ENCODE data around the gene PRKCA. TPM values are rescaled to one million over a fixed set of nuclear protein-coding genes. Genes with fewer than 3 reads are reported as not detected.
A peak's percentile ranks its signal among the peaks of the same experiment; 100 is the strongest.

PRKCA gene
- total RNA-seq, 1 donor from 2014 or later: 16.4 TPM

DNA sequence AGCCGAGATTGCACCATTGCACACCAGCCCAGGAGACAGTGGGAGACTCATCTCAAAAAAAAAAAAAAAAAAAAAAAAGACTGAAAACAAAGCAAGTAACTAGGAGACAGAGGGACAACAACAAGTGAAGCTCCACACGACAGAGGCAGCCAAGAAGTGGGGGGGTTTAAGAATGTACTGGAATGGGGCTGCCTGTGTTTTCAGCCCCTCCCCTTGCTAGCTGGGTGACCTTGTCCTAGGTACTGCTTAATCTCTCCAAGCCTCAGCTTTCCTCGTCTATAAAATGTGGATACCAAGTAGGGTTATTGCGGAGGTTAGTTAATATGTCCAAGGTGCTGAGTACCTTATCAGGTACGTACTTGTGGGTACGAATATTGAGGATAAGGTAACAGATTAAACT is 368.7 kb downstream of the PRKCA start:
- peaks cover 3% of the 10 kb centered on the region for H3K4me1 Mint-ChIP-seq (ENCODE audit: low read depth)
- H3K27me3 Mint-ChIP-seq: no peaks in the 10 kb centered on the region
- no peak for DNase-seq (ENCODE audit: low spot score, unreplicated experiment)
- no peak overlapping the region for H3K27ac Mint-ChIP-seq
- peaks cover 2% of the 10 kb centered on the region for H3K36me3 Mint-ChIP-seq (ENCODE audit: insufficient read depth)
- H3K4me3 Mint-ChIP-seq (ENCODE audit: low read depth): no peak overlapping the region
- TF ChIP-seq, protein P1, sequence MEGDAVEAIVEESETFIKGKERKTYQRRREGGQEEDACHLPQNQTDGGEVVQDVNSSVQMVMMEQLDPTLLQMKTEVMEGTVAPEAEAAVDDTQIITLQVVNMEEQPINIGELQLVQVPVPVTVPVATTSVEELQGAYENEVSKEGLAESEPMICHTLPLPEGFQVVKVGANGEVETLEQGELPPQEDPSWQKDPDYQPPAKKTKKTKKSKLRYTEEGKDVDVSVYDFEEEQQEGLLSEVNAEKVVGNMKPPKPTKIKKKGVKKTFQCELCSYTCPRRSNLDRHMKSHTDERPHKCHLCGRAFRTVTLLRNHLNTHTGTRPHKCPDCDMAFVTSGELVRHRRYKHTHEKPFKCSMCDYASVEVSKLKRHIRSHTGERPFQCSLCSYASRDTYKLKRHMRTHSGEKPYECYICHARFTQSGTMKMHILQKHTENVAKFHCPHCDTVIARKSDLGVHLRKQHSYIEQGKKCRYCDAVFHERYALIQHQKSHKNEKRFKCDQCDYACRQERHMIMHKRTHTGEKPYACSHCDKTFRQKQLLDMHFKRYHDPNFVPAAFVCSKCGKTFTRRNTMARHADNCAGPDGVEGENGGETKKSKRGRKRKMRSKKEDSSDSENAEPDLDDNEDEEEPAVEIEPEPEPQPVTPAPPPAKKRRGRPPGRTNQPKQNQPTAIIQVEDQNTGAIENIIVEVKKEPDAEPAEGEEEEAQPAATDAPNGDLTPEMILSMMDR (IDR thresholded peaks at IDR 0.05; ENCODE audit: unreplicated experiment): no peak
- H3K9me3 Mint-ChIP-seq (ENCODE audit: low read depth): peaks cover 7% of the 10 kb centered on the region

DNA sequence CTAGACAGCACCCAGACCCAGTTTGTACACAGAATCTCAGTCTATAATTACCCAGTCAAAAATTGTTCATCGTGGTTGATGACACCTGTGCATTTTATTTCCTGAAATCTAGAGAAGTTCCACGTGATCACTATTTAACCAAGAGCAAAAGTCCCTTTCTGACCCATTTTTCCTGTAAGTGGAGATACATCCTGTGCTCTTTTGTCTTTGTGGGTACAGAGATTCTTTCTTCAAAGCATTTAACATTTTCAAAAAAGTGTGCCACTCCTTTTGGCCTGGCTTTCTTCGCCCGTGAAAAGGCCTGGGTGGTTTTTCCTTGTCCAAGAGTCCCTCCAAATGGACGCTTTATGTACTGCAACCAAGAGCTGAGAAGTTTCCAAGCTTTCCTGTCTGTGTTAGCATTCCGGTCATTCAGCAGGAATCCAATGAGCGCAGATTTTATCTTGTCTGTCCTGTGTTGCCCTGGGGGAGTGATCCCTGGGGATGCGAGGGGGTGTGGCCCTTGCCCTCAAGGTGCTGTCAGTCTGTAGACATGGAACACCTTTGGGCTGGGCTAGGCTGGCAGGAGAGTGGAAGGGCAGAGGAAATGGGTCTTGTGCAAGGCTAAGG is 371.4 kb downstream of the PRKCA start:
- H3K4me3 Mint-ChIP-seq (ENCODE audit: low read depth): no peak overlapping the region
- DNase-seq (ENCODE audit: low spot score, unreplicated experiment): peak; percentile 21
- no peak overlapping the region for H3K27ac Mint-ChIP-seq
- no peaks in the 10 kb centered on the region for H3K36me3 Mint-ChIP-seq (ENCODE audit: insufficient read depth)
- no peaks in the 10 kb centered on the region for H3K27me3 Mint-ChIP-seq
- TF ChIP-seq, protein P1 (IDR thresholded peaks at IDR 0.05; ENCODE audit: unreplicated experiment): peak; percentile 81
- peaks cover 7% of the 10 kb centered on the region for H3K9me3 Mint-ChIP-seq (ENCODE audit: low read depth)
- H3K4me1 Mint-ChIP-seq (ENCODE audit: low read depth): peaks cover 8% of the 10 kb centered on the region

DNA sequence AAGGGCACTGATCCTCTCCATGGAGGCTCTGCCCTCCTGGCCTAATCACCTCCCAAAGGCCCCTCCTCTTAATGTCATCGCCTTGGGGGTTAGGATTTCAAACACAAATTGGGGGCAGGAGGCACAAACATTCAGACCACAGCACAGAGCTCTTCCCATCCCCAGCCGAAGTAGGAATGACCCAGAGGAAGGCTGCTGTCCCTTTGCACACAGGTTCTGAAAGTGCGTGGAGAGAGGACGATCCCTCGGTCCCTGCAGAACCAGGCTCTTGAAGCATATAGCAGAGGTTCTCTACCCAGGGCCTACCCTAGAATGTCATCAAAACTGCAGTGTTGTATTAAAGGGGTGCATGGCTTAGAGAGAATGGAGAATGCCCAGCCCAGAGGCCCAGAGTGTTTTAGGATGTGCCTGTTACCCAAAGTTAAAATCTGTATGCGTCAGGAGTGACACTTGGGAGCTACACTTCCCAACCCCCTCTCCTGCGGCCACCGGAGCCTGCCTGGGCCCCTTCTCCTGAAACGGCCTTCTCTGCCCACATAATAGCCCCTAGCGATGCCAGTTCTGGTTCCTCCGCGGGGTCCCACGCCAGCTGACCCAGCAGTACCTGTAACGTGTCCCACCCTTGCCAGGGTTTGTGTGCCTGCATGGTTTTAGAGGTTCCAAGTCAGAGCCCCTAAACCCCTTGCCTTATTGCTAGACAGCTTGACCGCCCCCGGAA is 373.0 kb downstream of the PRKCA start:
- DNase-seq (ENCODE audit: low spot score, unreplicated experiment): no peak
- Mint-ChIP-seq H3K9me3 (ENCODE audit: low read depth) (peaks cover 3% of the 10 kb centered on the region), H3K4me1 (ENCODE audit: low read depth) (peaks cover 14% of the 10 kb centered on the region), H3K36me3 (ENCODE audit: insufficient read depth) (no peaks in the 10 kb centered on the region), H3K27ac (no peak overlapping the region), H3K4me3 (ENCODE audit: low read depth) (no peak overlapping the region), H3K27me3 (no peaks in the 10 kb centered on the region)
- TF ChIP-seq, protein P1 (IDR thresholded peaks at IDR 0.05; ENCODE audit: unreplicated experiment): no peak

DNA sequence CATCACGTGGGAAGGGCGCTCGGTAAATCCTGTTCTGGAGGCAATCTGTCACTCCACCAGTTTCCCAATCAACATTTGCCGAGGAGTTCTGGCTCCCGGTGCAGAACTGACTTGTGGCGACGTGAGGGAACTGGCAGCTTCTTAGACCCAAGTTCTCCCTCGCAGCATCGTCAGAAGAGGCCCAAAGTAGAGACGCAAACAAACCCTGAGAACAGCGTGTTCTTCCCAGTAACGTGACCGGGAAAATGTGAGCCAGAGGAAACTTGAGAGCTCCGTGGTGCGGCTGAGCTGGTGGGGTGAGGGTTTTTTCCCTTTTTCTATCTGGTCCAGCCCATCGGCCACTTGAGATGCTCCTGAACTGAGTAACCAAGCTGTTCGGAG is 373.6 kb downstream of the PRKCA start:
- Mint-ChIP-seq H3K36me3 (ENCODE audit: insufficient read depth) (no peaks in the 10 kb centered on the region), H3K27me3 (no peaks in the 10 kb centered on the region), H3K9me3 (ENCODE audit: low read depth) (peaks cover 3% of the 10 kb centered on the region), H3K27ac (peak overlapping the region; percentile 50), H3K4me3 (ENCODE audit: low read depth) (no peak overlapping the region), H3K4me1 (ENCODE audit: low read depth) (peaks cover 15% of the 10 kb centered on the region)
- TF ChIP-seq, protein P1 (IDR thresholded peaks at IDR 0.05; ENCODE audit: unreplicated experiment): no peak
- DNase-seq (ENCODE audit: low spot score, unreplicated experiment): no peak

DNA sequence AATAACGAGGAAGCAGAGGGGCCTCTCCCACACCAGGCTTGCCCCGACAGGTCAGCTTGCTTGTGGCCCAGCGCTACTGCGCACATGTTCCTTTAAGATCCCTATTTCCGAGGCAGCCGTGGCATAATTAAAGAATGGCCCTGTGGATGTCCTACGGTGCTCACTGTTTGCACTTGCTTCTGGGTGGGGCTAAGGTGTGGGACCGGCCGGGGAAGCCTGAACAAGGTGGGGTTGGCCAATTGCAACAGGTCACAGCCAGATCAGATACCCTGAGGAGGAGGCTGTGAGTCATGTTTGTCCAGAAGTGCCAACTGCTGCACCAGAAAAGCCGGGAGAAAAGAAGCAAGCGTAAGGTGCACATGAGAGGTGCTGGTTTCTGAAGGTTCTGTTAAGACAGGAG is 374.0 kb downstream of the PRKCA start:
- TF ChIP-seq, protein P1 (IDR thresholded peaks at IDR 0.05; ENCODE audit: unreplicated experiment): no peak
- Mint-ChIP-seq H3K36me3 (ENCODE audit: insufficient read depth) (no peaks in the 10 kb centered on the region), H3K27me3 (no peaks in the 10 kb centered on the region), H3K4me1 (ENCODE audit: low read depth) (peaks cover 15% of the 10 kb centered on the region), H3K9me3 (ENCODE audit: low read depth) (peaks cover 3% of the 10 kb centered on the region), H3K4me3 (ENCODE audit: low read depth) (no peak overlapping the region), H3K27ac (peak overlapping the region; percentile 29)
- no peak for DNase-seq (ENCODE audit: low spot score, unreplicated experiment)

Measured in progenitor cell of endocrine pancreas (in vitro differentiated cells).